WTC11 (cell line): ENCODE measurements around the gene GPR12. TPM values are rescaled to one million over a fixed set of nuclear protein-coding genes. Genes with fewer than 3 reads are reported as not detected.

Source experiments
- ATAC-seq: fragments of 200-7000 bp; cut with Tn5 transposase; 2 replicates; pipeline ENCODE4 v1.10.0; 2021; ENCODE audit warnings: mild to moderate bottlenecking, moderate library complexity
- CTCF ChIA-PET: fragments of 300-600 bp; sonication (Branson Sonifier 250); formaldehyde crosslinking; loops from one replicate; lab custom pipeline; 2021; ENCODE audit warnings: antibody characterized with exemption; lab: Charles Lee
- POLR2A ChIA-PET: fragments of 350-600 bp; sonication (Branson Sonifier 250); formaldehyde crosslinking; loops from one replicate; lab custom pipeline; 2021; ENCODE audit warnings: antibody characterized with exemption; lab: Charles Lee
- DNase-seq: peaks from one replicate; pipeline ENCODE4 v3.0.0; 2021; ENCODE audit warnings: low spot score
- H3K27ac Mint-ChIP-seq: 2 replicates; pipeline ENCODE4 v1.8.0; 2021; ENCODE audit warnings: mixed read lengths
- H3K27me3 Mint-ChIP-seq: 2 replicates; pipeline ENCODE4 v1.8.0; 2021; ENCODE audit warnings: low read depth, mild to moderate bottlenecking, moderate library complexity, mixed read lengths
- H3K36me3 Mint-ChIP-seq: 2 replicates; pipeline ENCODE4 v1.8.0; 2021; ENCODE audit warnings: mixed read lengths
- H3K4me1 Mint-ChIP-seq: 2 replicates; pipeline ENCODE4 v1.8.0; 2022; ENCODE audit warnings: mixed read lengths
- H3K4me3 Mint-ChIP-seq: 2 replicates; pipeline ENCODE4 v1.8.0; 2021; ENCODE audit warnings: mild to moderate bottlenecking, moderate library complexity, mixed read lengths
- H3K9me3 Mint-ChIP-seq: 2 replicates; pipeline ENCODE4 v1.8.0; 2021; ENCODE audit warnings: mixed read lengths
- CREB1 ChIP-seq: sonication (generic); formaldehyde crosslinking; IDR thresholded peaks from 2 replicates; pipeline ENCODE4 v1.8.0; 2023; ENCODE audit warnings: mild to moderate bottlenecking, missing genetic modification reagents
- EMX1 ChIP-seq: fragments of 250-450 bp; sonication (Bioruptor Pico); IDR thresholded peaks from 2 replicates; pipeline ENCODE4 v1.8.0; 2021; ENCODE audit warnings: mild to moderate bottlenecking
- FOXP1 ChIP-seq: sonication (generic); formaldehyde crosslinking; IDR thresholded peaks from 2 replicates; pipeline ENCODE4 v1.8.0; 2022; ENCODE audit warnings: missing genetic modification reagents, mild to moderate bottlenecking, moderate library complexity, borderline replicate concordance
- GRHL2 ChIP-seq: fragments of 250-450 bp; sonication (Bioruptor Pico); IDR thresholded peaks from 2 replicates; pipeline ENCODE4 v1.8.0; 2022; ENCODE audit warnings: mild to moderate bottlenecking, moderate library complexity; ENCODE audit not compliant: insufficient replicate concordance, severe bottlenecking
- MXD4 ChIP-seq: fragments of 250-450 bp; sonication (Bioruptor Pico); IDR thresholded peaks from 2 replicates; pipeline ENCODE4 v1.8.0; 2021; ENCODE audit warnings: mild to moderate bottlenecking, moderate library complexity, borderline replicate concordance
- MYBL2 ChIP-seq: sonication (generic); formaldehyde crosslinking; IDR thresholded peaks from 2 replicates; pipeline ENCODE4 v1.8.1; 2023; ENCODE audit warnings: mild to moderate bottlenecking, moderate library complexity, missing genetic modification reagents
- NFATC4 ChIP-seq: fragments of 250-450 bp; sonication (Bioruptor Pico); IDR thresholded peaks from 2 replicates; pipeline ENCODE4 v1.9.0; 2021; ENCODE audit warnings: mild to moderate bottlenecking
- NR1H2 ChIP-seq: sonication (generic); formaldehyde crosslinking; IDR thresholded peaks from 2 replicates; pipeline ENCODE4 v1.9.0; 2021; ENCODE audit warnings: mild to moderate bottlenecking, moderate library complexity, missing genetic modification reagents
- NR3C1 ChIP-seq: sonication (generic); formaldehyde crosslinking; conservative IDR thresholded peaks from 2 replicates; pipeline ENCODE4 v1.8.1; 2023; ENCODE audit warnings: low read depth, mild to moderate bottlenecking, missing genetic modification reagents
- OVOL2 ChIP-seq: fragments of 250-450 bp; sonication (Bioruptor Pico); IDR thresholded peaks from 2 replicates; pipeline ENCODE4 v1.9.0; 2021; ENCODE audit warnings: mild to moderate bottlenecking, borderline replicate concordance
- RELA ChIP-seq: sonication (generic); formaldehyde crosslinking; IDR thresholded peaks from 2 replicates; pipeline ENCODE4 v1.8.1; 2022; ENCODE audit warnings: missing genetic modification reagents, mild to moderate bottlenecking, borderline replicate concordance
- RORB ChIP-seq: fragments of 250-450 bp; sonication (Bioruptor Pico); IDR thresholded peaks from 2 replicates; pipeline ENCODE4 v1.9.0; 2021; ENCODE audit warnings: mild to moderate bottlenecking
- SMAD4 ChIP-seq: sonication (generic); formaldehyde crosslinking; IDR thresholded peaks from 2 replicates; pipeline ENCODE4 v1.8.0; 2022; ENCODE audit warnings: mild to moderate bottlenecking, missing genetic modification reagents
- SP1 ChIP-seq: sonication (generic); formaldehyde crosslinking; conservative IDR thresholded peaks from 2 replicates; pipeline ENCODE4 v1.8.1; 2022; ENCODE audit warnings: missing genetic modification reagents
- ZBTB21 ChIP-seq: sonication (generic); formaldehyde crosslinking; IDR thresholded peaks from 2 replicates; pipeline ENCODE4 v1.8.1; 2023; ENCODE audit warnings: mild to moderate bottlenecking, missing genetic modification reagents, borderline replicate concordance
- ZNF396 ChIP-seq: fragments of 250-450 bp; sonication (Bioruptor Pico); IDR thresholded peaks from 2 replicates; pipeline ENCODE4 v1.8.0; 2021; ENCODE audit warnings: mild to moderate bottlenecking, moderate library complexity, borderline replicate concordance
- ZNF423 ChIP-seq: fragments of 250-450 bp; sonication (Bioruptor Pico); IDR thresholded peaks from 2 replicates; pipeline ENCODE4 v2.1.2; 2022; ENCODE audit warnings: mild to moderate bottlenecking, moderate library complexity
- total RNA-seq: library from RNA; stranded (reverse); gene quantifications from 3 replicates; pipeline ENCODE4 v1.2.3, GENCODE V29; 2021
- TF ChIP-seq, protein P1 (sequence below): sonication (generic); formaldehyde crosslinking; IDR thresholded peaks from 2 replicates; pipeline ENCODE4 v1.8.1; 2022; ENCODE audit warnings: missing genetic modification reagents, borderline replicate concordance
- TF ChIP-seq, protein P2 (sequence below): sonication (generic); formaldehyde crosslinking; IDR thresholded peaks from 2 replicates; pipeline ENCODE4 v1.8.0; 2023; ENCODE audit warnings: mild to moderate bottlenecking, missing genetic modification reagents
- TF ChIP-seq, protein P3 (sequence below): sonication (generic); formaldehyde crosslinking; IDR thresholded peaks from 2 replicates; pipeline ENCODE4 v1.8.1; 2022; ENCODE audit warnings: low read depth, mild to moderate bottlenecking, moderate library complexity, missing genetic modification reagents, borderline replicate concordance
- TF ChIP-seq, protein P4 (sequence below): sonication (generic); formaldehyde crosslinking; conservative IDR thresholded peaks from 2 replicates; pipeline ENCODE4 v1.8.1; 2022; ENCODE audit warnings: mild to moderate bottlenecking, missing genetic modification reagents

The GPR12 gene
- total RNA-seq, 1 experiment from 2014 or later, result 0.07 TPM

DNA sequence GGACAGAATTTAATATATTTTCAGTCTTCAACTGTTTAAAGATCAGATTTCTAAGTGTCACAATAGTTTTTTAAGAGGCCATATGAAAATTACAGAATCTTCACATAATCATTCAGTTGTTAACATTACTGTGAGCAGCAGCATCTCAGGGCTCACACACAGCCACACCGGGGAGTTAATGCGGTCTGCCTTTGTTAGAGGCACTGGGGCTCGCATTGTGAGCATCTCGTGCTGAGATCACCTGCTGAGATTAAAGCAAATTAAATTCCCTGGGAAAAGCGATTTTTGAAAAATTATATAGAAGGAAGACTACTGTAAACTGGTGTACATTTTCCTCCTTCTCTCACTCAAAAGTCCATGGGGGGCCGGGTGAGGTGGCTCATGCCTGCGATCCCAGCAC lies 16.6 kb downstream of the GPR12 start:
- ChIA-PET POLR2A (no interaction called here), CTCF (interaction anchor here (0.6 kb wide), 1 partner anchor 30 kb away, joined by 4 read pairs; no protein-coding TSS in a partner anchor)
- 0 out of 2 replicates have a peak, but pooled peaks have one; percentile 24 for ATAC-seq
- DNase-seq, result no peak
- H3K9me3 Mint-ChIP-seq, result peaks cover 13% of the 10 kb centered on the region
- H3K4me1 Mint-ChIP-seq, result peaks cover 21% of the 10 kb centered on the region
- H3K36me3 Mint-ChIP-seq, result peaks cover 7% of the 10 kb centered on the region
- no peak overlapping the region for H3K4me3 Mint-ChIP-seq
- no peak overlapping the region for H3K27ac Mint-ChIP-seq
- H3K27me3 Mint-ChIP-seq, result peaks cover 19% of the 10 kb centered on the region
- TF ChIP-seq, protein P1, sequence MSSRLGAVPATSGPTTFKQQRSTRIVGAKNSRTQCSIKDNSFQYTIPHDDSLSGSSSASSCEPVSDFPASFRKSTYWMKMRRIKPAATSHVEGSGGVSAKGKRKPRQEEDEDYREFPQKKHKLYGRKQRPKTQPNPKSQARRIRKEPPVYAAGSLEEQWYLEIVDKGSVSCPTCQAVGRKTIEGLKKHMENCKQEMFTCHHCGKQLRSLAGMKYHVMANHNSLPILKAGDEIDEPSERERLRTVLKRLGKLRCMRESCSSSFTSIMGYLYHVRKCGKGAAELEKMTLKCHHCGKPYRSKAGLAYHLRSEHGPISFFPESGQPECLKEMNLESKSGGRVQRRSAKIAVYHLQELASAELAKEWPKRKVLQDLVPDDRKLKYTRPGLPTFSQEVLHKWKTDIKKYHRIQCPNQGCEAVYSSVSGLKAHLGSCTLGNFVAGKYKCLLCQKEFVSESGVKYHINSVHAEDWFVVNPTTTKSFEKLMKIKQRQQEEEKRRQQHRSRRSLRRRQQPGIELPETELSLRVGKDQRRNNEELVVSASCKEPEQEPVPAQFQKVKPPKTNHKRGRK (CRISPR knock-in tag), result no peak
- TF ChIP-seq ZNF423 (CRISPR knock-in tag), result peak; percentile 61; the same call in 1 of the 2 replicates

DNA sequence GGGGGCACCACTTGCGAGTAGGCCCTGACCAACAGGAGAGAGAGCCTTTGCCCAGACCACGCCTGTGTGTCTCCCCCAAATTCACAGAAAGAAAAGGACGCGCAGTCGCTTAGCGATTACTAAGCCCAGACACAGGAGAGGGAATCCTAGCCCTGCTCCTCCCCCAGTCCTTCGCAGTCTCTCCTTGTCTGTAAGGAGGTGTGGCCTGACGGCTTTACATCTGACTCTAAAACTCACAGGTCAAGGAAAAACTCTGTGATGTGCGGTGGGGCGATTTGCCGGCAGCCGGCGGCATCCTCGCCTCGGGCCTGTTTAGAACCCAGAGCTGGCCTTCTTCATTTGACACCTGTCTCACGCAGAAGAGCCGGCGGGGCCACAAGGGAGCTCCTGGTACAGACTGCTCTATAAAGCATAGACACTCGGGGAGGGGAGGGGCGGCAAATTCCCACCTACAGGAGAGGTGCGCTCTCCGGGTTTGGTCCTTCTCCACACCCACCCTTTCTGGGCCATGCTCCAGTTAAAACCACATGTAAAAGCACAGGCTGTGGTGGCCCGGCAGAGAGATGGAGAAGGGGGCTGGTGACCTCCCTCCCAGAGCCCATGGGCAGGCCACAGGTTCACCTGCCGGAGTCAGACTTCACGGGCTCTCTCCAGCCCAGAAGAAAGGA lies 17.8 kb downstream of the GPR12 start:
- ChIA-PET POLR2A (no interaction called here), CTCF (interaction anchor here (0.9 to 1.8 kb wide), 5 partner anchors 20 to 246 kb away, joined by 3 to 12 read pairs (median 4); no protein-coding TSS in a partner anchor)
- peak; percentile 22 for DNase-seq
- peaks cover 24% of the 10 kb centered on the region for H3K9me3 Mint-ChIP-seq
- peaks cover 22% of the 10 kb centered on the region for H3K27me3 Mint-ChIP-seq
- H3K36me3 Mint-ChIP-seq, result peaks cover 18% of the 10 kb centered on the region
- peaks cover 20% of the 10 kb centered on the region for H3K4me1 Mint-ChIP-seq
- H3K27ac Mint-ChIP-seq, result no peak overlapping the region
- TF ChIP-seq NFATC4 (CRISPR knock-in tag), result no peak
- TF ChIP-seq NR3C1 (CRISPR knock-in tag), result no peak
- no peak for TF ChIP-seq MXD4 (CRISPR knock-in tag)
- TF ChIP-seq GRHL2 (CRISPR knock-in tag), result no peak
- TF ChIP-seq SP1, result no peak
- ATAC-seq, result peak; percentile 93
- peak overlapping the region; percentile 46 for H3K4me3 Mint-ChIP-seq

DNA sequence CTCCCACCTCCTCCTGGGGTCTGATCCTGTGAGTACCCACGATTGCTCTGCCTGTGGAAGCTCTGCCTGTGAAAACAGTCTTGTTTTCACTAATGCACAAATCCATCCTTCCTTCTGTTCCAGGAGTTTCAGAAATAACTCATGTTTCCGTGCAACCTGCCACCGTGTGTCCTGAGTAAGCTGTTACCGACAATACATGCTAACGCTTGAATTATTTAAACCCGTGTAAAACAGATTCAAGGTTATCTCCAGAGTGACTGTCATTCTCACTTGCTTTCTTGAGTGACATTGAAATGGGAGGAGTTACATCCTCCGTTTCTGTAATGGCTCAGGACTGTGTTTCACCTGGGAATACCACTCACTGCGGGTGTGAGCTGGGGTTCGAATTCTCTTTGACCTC lies 24.9 kb downstream of the GPR12 start:
- POLR2A ChIA-PET, result no interaction called here
- DNase-seq (no peak), ATAC-seq (no peak)
- H3K36me3 Mint-ChIP-seq, result peaks cover 28% of the 10 kb centered on the region
- peaks cover 36% of the 10 kb centered on the region for H3K9me3 Mint-ChIP-seq
- CTCF ChIA-PET, result interaction anchor here (0.9 kb wide), 1 partner anchor 137 kb away, joined by 4 read pairs; no protein-coding TSS in a partner anchor
- no peaks in the 10 kb centered on the region for H3K4me1 Mint-ChIP-seq
- no peak overlapping the region for H3K27ac Mint-ChIP-seq
- H3K4me3 Mint-ChIP-seq, result no peak overlapping the region
- TF ChIP-seq, protein P2, sequence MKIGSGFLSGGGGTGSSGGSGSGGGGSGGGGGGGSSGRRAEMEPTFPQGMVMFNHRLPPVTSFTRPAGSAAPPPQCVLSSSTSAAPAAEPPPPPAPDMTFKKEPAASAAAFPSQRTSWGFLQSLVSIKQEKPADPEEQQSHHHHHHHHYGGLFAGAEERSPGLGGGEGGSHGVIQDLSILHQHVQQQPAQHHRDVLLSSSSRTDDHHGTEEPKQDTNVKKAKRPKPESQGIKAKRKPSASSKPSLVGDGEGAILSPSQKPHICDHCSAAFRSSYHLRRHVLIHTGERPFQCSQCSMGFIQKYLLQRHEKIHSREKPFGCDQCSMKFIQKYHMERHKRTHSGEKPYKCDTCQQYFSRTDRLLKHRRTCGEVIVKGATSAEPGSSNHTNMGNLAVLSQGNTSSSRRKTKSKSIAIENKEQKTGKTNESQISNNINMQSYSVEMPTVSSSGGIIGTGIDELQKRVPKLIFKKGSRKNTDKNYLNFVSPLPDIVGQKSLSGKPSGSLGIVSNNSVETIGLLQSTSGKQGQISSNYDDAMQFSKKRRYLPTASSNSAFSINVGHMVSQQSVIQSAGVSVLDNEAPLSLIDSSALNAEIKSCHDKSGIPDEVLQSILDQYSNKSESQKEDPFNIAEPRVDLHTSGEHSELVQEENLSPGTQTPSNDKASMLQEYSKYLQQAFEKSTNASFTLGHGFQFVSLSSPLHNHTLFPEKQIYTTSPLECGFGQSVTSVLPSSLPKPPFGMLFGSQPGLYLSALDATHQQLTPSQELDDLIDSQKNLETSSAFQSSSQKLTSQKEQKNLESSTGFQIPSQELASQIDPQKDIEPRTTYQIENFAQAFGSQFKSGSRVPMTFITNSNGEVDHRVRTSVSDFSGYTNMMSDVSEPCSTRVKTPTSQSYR (CRISPR knock-in tag), result no peak
- TF ChIP-seq, protein P3, sequence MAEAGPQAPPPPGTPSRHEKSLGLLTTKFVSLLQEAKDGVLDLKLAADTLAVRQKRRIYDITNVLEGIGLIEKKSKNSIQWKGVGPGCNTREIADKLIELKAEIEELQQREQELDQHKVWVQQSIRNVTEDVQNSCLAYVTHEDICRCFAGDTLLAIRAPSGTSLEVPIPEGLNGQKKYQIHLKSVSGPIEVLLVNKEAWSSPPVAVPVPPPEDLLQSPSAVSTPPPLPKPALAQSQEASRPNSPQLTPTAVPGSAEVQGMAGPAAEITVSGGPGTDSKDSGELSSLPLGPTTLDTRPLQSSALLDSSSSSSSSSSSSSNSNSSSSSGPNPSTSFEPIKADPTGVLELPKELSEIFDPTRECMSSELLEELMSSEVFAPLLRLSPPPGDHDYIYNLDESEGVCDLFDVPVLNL (CRISPR knock-in tag), result no peak
- TF ChIP-seq EMX1 (CRISPR knock-in tag) (no peak), RORB (CRISPR knock-in tag) (no peak), NR1H2 (CRISPR knock-in tag) (no peak), RELA (CRISPR knock-in tag) (no peak), SMAD4 (CRISPR knock-in tag) (no peak), CREB1 (CRISPR knock-in tag) (no peak), ZNF396 (CRISPR knock-in tag) (no peak), MYBL2 (CRISPR knock-in tag) (no peak), FOXP1 (CRISPR knock-in tag) (no peak), ZBTB21 (CRISPR knock-in tag) (no peak), OVOL2 (no peak)
- TF ChIP-seq, protein P4, sequence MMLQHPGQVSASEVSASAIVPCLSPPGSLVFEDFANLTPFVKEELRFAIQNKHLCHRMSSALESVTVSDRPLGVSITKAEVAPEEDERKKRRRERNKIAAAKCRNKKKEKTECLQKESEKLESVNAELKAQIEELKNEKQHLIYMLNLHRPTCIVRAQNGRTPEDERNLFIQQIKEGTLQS (CRISPR knock-in tag), result no peak
- peaks cover 3% of the 10 kb centered on the region; the same call in 1 of the 2 replicates for H3K27me3 Mint-ChIP-seq
